ENCODE data around the gene CCNC.
A peak's percentile ranks its signal among the peaks of the same experiment; 100 is the strongest.
"Not testable (repeated sequence)": the region's sequence is repeated elsewhere in the genome, so short reads cannot be mapped to it uniquely, and the experiment has no call there.

The CCNC gene

DNA sequence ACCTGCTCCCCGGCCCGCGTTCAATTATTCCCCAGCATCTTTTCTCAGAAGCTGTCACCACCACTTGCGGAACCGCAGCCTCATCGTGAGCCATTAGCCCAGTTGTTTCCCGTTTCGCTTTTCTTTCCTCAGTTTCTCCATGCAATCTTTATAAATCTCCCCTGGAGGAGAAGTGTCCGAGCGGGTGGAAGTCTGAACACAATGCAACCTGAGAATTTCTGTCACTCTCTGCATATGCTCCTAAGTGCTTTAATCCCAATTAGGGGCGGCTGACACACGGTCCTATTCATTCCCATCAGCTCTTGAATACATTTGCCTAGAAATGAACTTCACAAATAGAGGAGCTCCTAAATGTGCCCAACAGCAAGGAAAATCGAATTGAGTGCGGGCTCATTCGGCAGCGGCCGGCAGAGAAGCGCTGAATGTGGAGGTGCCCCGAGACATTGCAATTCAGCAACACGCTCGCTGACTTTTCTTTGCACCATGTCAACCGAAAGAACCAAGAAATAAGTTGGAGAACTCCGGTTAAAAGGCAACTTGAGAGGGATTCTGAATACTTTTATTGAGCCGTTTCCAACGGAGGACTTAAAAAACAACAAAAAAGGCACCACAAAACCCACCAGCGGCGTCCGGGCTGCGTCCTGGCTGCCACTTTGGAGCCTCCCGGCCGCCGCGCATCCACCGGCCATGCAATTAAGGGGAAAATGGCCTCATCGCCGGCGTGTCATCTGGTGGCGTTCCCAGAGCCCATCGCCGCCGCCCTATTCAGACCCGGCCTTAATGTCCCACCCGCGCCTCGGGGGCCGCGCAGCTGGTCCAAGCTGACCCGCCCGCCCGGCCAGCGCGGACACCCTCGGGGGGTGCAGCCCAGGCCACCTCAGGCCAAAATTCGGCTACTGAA is 34.3 kb upstream of the CCNC start:
- no peak for DNase-seq

DNA sequence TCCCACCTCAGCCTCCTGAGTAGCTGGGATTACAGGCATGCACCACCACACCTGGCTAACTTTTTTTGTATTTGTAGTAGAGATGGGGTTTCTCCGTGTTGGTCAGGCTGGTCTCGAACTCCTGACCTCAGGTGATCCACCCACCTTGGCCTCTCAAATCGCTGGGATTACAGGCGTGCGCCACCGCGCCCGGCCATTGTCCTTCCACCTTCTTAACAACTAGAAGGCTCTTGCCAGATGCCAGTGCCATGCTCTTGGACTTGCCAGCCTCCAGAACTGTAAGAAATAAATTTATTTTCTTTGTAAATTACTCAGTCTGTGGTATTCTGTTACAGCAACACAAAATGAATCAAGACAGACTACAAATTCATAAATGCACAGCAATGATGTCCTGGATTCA is 26.2 kb upstream of the CCNC start:
- DNase-seq = not testable (repeated sequence)

GRCh38 chr6:99592900-99593299 is 24.4 kb upstream of the CCNC start:
- DNase-seq = no peak

DNA sequence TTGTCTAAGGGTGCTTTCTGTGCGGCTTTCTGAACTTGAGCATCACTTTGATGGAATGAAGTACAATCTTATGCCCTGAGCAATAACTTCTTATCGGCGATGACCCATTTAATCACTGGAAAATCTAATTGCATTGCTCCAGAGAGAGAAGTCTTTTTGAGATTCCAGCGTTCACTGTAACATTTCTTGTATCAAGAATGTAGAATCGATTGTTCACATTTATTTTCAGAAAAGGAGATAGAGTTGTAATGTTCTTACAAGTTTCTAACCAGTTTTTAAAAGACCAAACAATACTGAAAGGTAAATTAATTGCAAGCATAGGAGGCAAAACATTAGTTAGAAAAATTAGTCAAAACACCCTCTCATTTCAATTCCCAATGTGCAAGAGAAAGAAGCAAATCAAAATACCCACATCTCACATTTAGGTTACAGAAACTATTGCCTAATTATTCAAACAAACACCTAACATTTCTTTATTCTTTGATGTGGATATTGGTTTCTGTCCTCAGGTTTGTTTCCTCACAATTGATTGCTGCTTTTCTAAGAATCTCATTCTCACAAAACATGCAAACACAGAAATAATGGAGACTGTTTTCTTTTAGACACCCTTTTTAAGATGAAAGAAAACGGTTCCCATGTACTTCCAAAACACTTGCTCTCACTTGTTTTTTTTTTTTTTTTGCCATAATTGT is 23.4 kb upstream of the CCNC start:
- DNase-seq = no peak

DNA sequence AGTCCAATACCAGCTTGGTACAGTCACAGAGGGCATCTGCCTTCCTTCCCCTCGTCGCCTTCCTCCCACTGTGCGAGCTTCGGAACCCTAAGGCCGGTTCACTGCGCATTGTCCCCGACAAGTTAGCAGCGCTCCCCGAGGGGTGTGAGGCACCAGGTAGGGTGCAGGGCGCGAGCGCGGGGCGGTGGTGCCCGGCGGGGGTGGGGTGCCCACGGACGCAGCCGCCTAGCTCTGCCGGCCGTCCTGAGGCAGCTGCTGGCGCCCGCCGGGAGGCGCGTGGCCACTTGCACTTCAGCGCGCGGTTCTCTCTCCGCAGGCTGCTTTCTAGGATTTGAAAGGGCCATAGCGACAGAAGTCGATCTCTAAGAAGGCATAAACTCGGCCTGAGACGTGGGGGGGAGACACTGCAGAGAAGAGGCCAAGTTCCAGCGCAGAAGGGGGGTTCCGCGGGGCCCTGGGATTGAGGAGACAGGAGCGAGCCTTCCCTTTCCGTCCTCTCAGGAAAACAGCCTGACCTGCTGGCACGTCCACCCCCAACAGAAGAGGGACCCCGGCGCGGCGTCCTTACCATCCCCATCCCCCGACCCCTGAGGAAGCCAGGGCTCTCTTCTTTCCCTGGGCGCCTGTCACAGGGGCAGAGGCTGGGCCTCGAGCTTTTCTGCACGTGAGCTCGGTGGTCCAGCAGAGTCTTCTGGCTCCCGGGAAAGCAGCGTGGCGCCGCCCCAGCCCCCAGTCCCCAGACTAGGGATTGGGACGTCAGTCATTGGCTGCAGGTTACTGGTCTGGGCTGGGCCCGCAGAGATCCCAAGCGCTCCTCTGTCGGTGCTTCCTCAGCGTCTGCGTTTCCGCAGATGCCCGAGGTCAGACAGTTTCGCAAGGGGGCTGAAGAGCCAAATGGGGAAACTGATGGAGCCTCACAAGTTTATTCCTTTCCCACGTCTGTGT is 22.5 kb upstream of the CCNC start:
- DNase-seq = peak; percentile 24

GRCh38 chr6:99589907-99590493 is 21.5 kb upstream of the CCNC start:
- no peak for DNase-seq

DNA sequence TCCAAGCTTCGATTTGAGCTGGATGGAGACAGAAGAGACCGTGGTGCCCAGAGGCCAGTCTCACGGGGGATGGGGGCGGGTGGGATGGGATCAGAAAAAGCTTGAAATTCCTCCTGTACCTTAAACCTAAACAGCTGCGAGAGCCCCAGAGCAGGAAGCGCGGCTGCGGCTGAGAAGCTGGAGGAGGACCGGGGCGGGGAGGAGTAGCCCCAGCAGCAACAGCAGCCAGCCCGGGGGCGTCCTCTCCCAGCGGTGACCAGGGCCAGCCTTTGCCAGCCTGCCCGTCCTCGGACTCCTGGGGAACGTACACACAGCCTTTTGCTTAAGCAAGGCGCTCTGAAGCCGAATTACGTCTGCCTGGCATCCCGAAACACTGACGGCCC is 20.8 kb upstream of the CCNC start:
- DNase-seq = no peak

DNA sequence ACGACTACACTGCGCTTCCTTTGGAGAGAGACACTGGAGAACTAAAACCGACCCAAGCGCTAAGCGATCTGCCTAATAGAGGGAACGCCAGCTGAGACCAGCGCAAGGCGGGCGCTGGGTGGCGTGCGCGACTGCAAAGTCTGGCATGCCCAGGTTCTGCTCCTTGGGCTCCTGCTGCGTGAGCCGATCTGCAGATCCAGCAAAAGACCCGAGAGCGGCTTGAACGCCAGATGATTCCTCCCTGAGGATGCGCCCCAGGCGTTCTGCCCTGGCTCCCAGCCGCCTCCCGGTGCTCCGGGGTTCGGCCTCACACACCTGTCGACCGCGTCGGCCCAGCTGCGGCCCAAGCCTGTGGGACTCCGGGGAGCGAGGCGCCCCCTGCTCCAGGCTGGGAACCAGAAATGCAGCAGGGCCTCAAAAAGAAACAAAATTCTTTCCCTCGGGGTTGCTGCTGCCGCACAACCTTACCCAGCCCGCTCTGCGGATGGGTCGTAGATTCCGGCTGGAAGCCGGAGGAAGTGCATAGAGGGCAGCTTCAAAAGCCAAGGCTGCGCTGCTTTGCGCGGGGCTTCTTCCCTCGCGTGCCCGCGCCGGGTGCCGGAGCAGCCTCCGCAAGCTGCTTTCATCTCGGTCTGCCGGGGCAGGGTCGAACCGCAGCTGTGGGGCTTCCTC is 20.3 kb upstream of the CCNC start:
- peak; percentile 76 for DNase-seq

DNA sequence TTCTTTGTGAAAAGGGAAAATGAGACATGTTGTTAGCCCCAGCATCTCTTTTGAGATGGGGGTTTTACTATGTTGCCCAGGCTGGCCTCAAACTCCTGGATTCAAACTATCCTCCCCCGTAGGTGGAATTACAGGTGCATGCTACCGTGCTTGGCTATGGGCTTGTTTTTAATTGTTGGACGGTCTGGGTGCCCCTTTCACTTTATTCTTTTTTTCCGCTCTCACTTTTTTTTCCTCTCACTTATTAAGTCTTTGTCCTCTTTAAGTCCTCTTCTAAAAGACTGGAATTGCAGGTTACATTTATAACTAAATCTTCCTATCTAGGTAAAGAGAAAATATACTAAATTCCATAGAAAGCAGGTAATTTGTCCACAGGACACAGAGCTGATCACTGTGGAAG is 19.3 kb upstream of the CCNC start:
- no peak for DNase-seq

GRCh38 chr6:99579781-99580180 is 11.3 kb upstream of the CCNC start:
- DNase-seq = no peak

GRCh38 chr6:99575544-99576227 is 7.2 kb upstream of the CCNC start:
- no peak for DNase-seq

DNA sequence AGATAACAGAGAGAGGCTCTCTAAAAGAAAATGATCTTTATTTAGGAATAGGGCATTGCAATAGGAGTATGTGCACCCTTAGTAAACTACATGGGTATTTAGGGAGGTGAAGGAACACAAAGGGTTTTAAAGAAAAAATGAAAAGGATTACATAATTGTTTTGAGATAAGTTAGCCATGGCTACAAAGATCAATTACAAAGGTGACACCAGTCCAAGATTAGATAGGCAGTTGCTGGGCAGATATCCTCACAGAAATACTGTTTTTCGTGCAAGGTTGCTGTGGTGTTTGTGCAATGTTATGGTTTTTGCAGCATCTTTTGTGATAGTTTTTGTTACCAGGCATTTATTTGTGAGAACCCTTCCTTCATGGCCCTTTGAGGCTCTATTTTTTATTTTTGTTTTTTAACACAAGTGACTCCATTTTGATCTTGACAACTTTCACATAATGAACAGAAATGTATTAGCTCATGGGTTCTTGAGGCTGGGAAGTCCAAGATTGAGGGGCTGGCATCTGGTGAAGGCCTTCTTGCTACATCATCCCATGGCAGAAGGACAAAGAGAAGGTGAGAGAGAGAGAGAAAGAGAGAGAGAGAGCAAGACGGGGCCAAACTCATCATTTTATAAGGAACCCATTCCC is 5.6 kb upstream of the CCNC start:
- DNase-seq = no peak

DNA sequence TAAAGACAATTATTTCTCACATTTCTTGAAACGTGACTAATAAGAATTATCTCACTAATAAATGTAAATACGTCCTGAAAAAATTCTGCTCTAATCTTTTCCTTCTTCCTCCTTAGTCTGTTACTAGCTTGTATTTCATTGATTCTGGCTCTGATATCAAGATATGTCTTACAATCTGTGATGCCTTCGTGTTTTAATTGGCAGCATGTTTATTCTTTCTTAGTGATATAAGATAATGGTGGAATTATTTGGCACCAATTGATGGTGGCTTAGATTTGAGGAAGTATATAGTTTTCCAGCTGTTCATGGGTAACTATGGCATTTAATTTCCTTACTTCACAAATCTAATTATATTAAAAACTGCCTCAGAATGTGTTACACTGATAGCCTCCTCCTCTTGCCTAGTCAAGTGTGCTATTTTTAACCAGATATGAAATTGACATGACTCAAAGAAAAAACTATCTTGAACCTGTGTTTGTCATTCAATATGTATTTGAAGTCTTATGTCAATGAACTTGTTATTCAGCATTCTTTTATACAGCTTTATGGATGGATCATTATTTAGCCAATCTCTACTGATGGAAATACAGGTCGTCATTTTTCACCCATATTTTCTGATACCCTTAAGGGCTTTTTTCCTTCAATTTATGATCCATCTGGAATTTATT is 5.3 kb downstream of the CCNC start:
- DNase-seq = no peak

DNA sequence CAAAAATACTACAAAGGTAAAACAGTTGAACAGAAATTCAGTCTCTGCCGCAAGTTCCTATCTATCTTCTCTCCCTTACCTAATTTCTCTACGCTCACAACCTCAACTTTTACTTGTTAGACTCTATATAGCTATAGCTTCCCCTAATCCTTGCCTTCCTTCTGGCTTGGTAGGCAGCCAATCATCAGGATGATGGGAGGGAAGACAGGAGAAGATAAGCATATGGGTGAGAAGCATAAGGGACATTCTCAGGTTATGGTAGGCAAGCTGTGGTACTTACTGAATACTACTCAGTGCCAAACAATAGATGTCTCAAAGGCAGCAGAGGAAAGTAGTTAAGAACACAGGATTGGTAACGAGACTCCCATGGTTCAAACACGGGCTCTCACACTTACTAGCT is 7.8 kb downstream of the CCNC start:
- no peak for DNase-seq

DNA sequence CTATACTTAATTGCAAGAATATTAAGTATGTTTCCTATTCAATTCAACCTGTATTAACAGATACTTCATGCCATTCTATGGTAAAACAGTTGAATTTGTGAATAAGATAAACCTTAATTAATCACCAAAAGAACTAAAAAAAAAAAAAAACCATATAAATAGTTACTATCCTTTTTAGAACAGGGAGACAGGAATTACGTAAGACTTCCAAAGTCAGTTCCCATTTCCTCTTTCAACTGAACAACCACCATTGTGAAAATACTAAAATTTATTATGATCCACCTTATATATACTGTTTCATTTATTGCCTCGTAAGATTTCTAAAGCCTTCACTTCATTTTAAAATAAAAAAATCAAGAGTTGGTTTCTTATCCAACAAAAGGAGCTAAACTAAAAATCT is 9.4 kb downstream of the CCNC start:
- DNase-seq = no peak

DNA sequence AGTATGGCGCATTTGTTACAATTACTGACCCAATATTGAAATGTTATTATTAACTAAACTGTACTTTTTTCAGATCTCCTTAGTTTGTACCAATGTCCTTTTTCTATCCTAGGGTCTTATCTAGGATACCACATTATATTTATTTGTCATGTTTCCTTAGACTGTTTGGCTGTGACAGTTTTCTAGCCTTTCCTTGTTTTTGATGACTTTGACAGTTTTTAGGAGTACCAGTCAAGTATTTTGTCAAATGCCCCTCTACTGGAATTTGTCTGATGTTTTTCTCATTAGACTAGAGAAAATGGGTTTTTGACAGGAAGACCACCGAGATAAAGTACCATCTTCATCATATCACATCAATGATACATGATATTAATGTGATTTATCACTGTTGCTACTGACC is 14.6 kb downstream of the CCNC start:
- no peak for DNase-seq

DNA sequence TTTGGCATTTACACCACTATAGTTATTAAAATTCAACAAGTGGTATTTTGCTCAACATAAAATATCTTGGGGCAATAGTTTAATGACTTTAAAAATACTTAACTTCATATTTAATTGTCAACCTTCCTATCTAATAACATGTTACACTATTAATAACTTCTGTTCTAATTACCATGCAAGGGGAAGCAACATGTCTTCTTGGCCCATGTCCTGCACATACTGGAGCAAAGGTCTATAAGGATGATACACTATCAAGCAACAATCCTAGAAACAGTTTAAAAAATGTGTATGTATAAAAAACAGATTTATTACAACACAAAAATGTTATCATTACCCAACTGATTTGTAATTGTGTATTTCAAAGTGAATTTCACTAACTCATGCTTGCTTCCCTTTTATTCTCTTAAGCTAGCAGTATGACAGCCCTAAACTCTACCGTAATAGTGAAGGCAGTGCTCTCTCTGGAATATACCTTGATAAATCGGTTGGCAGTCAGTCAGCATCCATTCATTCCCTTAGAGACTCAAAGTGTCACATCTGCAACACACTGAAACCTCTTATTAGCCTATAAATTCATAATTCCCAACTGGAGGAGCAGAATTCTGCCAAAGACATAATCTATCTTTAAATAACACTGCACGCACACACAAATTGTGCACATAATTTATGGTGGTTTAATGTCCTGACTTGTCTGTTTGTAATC is 18.3 kb downstream of the CCNC start:
- no peak for DNase-seq

DNA sequence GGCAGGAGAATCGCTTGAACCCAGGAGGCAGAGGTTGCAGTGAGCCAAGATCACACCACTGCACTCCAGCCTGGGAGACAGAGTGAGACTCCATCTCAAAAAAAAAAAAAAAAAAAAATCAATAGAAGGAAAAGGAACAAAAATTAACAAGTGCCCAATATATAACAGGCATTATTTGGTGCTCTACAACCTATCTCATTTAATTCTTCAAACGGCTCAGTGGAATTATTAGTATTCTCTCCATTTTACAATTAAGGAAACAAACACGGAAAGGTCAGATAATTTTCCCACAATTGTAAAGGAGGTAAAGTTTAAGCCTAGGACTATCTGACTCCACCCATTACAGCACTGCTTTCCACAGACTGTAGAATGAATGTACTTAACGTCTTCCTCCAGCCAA is 19.8 kb downstream of the CCNC start:
- DNase-seq = no peak

GRCh38 chr6:99547526-99547925 is 20.9 kb downstream of the CCNC start:
- DNase-seq = no peak

DNA sequence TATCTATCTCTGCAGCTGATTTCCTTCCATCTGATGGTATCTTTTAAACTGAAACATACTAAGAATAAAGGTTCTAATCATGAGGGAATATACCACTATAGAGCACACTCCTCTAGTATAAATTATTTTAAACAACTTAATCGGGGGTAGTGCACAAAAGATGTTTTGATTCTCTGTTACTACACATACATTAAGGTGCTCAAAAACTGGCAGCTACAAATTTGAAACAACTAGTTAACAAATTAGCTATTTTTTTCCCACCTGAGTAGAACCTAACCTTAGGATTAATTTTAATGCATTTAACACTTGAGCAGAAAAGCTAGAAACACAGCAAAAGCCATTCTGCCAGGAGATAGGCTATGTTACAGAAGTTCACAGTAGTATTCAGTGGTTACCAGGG is 23.0 kb downstream of the CCNC start:
- no peak for DNase-seq

Data from activated T-cell treated with anti-CD3 and anti-CD28 coated beads, Interleukin-2, amount 50 U/mL, for 1 hour (primary cell).